GM21717 (cell line): ENCODE measurements around the gene ITGB1BP1.

Experiments used
- ATAC-seq: cut with Tn5 transposase; IDR thresholded peaks from one replicate; pipeline ENCODE4 v1.9.1; 2021; ENCODE audit warnings: mild to moderate bottlenecking, moderate library complexity; ENCODE audit not compliant: unreplicated experiment

Gene ITGB1BP1

GRCh38 chr2:9380702-9381628, 42.4 kb downstream of the ITGB1BP1 start:
- ATAC-seq = no peak

GRCh38 chr2:9379391-9379755, 44.0 kb downstream of the ITGB1BP1 start:
- ATAC-seq = no peak

- no peak for ATAC-seq
Measured at GRCh38 chr2:9378433-9379390, 44.6 kb downstream of the ITGB1BP1 start.

- ATAC-seq = no peak
Measured at GRCh38 chr2:9377461-9378097, 45.7 kb downstream of the ITGB1BP1 start.

GRCh38 chr2:9375857-9376428, 47.4 kb downstream of the ITGB1BP1 start:
- ATAC-seq = no peak

GRCh38 chr2:9374071-9374730, 49.1 kb downstream of the ITGB1BP1 start:
- ATAC-seq = no peak

- no peak for ATAC-seq
Measured at GRCh38 chr2:9373476-9373875, 49.9 kb downstream of the ITGB1BP1 start.

- no peak for ATAC-seq
Measured at GRCh38 chr2:9373047-9373446, 50.3 kb downstream of the ITGB1BP1 start.

GRCh38 chr2:9370746-9371145, 52.6 kb downstream of the ITGB1BP1 start:
- ATAC-seq = no peak

- no peak for ATAC-seq
Measured at GRCh38 chr2:9366026-9366425, 57.3 kb downstream of the ITGB1BP1 start.

- no peak for ATAC-seq
Measured at GRCh38 chr2:9365498-9366019, 57.8 kb downstream of the ITGB1BP1 start.

- ATAC-seq = no peak
Measured at GRCh38 chr2:9364791-9365497, 58.4 kb downstream of the ITGB1BP1 start.

- ATAC-seq = no peak
Measured at GRCh38 chr2:9364373-9364772, 59.0 kb downstream of the ITGB1BP1 start.

GRCh38 chr2:9360701-9361100, 62.6 kb downstream of the ITGB1BP1 start:
- no peak for ATAC-seq

GRCh38 chr2:9360110-9360509, 63.2 kb downstream of the ITGB1BP1 start:
- no peak for ATAC-seq

- no peak for ATAC-seq
Measured at GRCh38 chr2:9359463-9359862, 63.9 kb downstream of the ITGB1BP1 start.

GRCh38 chr2:9358846-9359245, 64.5 kb downstream of the ITGB1BP1 start:
- no peak for ATAC-seq

GRCh38 chr2:9356261-9356660, 67.1 kb downstream of the ITGB1BP1 start:
- no peak for ATAC-seq

GRCh38 chr2:9355716-9356115, 67.6 kb downstream of the ITGB1BP1 start:
- ATAC-seq = no peak
